ENCODE measurements around the gene RGS3.
"Not testable (repeated sequence)": the region's sequence is repeated elsewhere in the genome, so short reads cannot be mapped to it uniquely, and the experiment has no call there.

RGS3 gene

DNA sequence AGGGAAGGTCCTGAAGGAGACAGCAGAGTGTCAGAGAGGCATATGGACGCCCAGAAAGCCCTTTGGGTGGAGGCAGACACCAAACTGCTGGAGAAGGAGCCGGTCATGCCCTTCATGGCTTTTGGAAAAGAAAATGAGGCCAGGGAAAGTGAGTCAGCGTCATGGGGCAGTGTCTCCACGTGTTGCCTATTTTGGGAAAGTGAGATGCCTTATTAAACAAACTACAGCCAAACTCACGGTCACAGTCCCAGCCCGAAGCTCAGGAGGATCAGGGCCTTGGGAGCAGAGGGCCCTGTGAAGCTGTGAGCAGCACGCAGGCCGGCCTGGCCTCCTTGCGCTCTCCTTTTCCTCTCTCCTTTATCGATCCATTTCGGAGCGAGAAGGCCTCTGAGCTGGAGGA, 25.0 kb downstream of the RGS3 start:
- DNase-seq (ENCODE audit: low spot score) = no peak

DNA sequence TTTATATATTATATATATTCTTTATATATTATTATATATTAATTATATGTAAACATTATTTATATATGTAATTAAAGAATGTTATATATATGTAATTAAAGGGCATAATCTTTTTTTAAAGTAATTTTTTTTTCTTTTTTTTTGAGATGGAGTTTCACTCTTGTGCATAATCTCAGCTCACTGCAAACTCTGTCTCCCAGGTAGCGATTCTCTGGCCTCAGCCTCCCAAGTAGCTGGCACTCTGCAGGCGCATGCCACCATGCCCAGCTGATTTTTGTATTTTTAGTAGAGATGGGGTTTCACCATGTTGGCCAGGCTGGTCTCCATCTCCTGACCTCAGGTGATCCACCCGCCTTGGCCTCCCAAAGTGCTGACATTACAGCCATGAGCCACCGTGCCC, 27.6 kb downstream of the RGS3 start:
- DNase-seq (ENCODE audit: low spot score) = not testable (repeated sequence)

DNA sequence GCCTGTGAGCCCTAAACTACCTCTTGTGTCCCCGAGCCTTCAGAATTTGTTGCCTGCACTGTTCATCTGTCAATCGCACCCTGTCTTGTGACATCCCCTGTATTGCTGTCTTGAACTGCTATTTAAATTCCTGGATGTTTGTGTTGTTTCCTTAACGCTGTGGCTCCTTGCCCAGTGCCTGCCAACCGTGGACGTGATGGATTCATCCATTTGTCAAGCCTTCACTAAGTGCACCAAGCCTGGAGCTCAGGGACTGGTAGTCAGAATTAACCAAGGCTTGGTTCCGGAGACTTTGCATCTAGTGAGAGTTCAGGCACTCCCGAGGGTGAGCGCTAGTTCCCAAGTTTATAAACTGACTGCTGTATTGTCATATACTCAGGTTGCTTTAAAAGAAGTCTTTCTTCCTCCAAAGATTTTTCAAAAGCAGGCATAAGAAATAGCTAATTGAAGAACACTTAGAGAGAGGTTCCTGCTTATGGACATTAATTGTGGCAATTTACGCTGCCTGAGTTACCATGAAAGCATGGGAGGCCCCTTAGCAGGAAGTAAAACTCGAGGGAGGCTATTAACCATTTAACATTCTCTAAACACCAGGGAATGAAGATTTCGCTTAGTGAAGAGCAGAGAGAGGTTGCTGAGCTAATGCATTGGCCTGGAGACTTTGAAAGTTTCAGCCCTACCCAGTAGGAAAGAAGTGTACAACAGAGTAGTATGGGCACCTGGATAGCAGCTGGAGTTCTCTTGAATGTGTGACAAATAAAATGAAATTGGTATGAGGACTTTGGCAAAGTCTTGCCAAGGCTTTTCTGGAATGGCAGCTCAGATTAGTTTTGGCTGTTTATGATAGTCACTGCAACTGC, 29.0 kb downstream of the RGS3 start:
- no peak for DNase-seq (ENCODE audit: low spot score)

DNA sequence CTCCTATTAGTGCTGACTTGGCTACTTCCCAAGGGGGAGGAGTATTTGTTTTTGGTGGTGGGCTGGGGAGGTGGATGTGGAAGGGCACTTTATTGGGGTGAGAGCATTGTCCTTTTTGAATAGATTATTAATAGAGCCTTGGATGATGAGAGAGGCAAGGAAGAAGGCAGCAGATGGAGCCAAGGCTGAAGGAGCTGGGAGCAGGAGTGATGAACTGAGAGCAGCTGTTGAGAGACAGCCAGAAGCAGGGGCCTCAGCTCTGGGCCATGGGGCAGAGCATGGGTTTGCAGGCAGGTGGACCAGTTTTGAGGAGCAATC, 29.6 kb downstream of the RGS3 start:
- no peak for DNase-seq (ENCODE audit: low spot score)

DNA sequence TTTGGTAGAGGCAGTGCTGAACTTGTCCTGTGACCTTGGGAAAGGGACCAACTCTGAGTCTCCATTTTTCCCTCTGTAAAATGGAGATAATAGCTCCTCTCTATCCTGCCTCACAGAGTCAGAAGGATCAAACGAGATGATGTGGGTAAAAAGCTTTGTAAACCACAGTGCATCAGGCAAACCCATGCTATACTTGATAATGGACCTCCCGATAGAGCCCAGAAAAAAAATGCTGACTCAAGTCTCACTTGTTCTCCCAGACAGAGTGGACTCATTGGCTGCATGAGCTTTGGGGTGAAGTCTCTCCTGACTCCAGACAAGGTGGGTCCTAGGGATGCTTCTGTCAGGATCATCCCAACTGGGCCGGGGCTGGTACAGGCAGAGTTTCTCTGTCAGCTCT, 32.0 kb downstream of the RGS3 start:
- no peak for DNase-seq (ENCODE audit: low spot score)

DNA sequence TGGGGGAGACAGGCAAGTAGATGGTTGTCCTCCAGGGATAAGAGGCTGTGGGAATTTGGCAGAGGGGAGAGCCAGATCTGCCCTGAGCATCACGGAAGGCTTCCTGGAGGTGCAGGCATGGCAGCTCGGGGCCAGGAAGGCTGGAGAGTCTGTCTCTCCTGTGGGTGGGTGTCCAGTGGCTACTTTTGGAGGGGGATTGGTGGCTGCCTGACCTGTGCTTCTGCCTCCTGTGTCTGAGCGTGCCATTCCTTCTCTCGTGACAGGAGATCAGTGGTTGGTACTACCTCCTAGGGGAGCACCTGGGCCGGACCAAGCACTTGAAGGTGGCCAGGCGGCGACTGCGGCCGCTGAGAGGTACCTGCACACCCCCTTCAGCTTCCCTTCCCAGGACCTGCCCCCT, 33.5 kb downstream of the RGS3 start:
- no peak for DNase-seq (ENCODE audit: low spot score)

DNA sequence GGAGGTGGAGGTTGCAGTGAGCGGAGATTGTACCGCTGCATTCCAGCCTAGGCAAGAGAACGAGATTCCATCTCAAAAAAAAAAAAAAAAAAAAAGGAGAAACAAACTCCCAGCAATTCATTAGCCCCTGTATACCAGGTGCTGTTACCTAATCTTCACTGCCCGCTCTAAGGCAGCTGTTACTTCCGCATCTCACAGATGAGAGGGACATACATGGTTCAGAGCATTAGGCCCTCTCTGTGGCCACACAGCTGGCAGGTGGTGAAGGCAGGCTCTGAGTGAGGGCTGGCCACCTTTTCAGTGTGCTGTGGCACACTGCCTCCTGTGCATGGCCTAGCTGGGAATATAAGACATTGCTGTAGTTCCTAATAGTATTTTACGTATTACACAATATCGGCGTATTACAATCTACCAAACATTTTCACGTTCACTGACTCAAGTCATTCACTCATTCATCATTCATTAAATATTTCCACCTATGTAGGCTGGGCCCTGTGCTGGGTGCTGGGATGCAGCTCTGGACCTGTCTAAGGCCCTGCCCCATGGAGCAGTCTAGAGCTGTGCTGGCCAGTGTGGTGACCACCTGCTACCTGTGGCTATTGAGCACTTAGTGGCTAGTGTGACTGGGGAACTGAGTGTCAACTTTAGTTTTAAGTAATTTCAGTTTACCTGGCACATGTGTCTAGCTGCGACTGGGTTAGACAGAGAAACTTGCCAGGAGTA, 35.8 kb downstream of the RGS3 start:
- DNase-seq (ENCODE audit: low spot score) = no peak

DNA sequence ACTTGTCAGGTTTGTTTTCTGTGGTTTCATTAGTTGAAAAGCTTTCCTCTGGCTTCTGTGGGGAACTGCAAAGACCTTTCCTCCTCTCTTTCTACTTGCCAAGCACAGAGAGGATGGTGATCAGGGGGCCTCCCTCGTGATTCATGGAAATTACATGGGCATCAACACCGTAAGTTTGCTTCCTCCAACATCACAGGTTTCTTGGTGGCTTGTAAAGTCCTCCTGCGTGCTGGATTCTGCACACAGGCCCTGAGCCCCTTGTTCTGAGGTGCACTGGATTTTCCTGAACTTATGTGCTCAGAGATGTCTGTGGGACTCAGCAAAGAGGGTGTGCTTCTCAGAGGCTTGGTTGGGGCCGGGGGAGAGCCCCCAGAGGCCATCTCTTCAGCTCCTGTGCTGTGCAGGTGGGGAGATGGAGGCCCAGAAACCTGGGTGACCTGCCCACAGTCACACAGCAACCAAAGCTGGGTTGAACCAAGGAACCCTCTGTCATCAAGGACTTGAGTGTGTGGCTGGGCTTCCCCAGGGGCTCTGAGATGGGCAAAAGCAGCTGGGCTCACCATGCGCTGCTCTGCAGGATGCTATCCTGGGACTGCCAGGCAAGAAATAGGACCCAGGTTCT, 36.5 kb downstream of the RGS3 start:
- no peak for DNase-seq (ENCODE audit: low spot score)

DNA sequence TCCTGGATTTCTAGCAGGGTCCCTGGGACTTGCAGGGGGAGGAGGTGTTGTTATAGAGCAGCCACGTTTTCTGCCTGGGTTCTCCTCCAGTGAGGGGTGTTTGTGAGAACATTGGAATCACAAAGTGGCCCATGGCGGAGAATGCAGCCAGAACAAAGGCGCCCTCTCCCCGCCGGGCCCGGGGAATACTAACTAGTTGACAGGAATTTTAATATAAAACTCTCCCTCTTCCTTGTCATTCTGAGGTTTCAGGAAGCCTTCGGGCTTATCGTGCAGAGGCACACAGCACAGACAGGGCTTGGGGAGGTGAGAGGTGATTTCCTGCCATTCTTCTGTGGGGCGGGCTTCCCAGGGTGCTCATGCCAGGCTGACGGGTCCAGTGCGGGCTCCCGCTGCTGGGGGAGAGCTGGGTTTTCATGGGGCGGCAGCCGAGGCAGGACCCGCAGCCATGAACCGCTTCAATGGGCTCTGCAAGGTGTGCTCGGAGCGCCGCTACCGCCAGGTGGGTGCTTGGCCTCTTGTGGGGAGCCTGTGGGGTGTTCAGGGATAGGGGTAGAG, 37.7 kb downstream of the RGS3 start:
- no peak for DNase-seq (ENCODE audit: low spot score)

DNA sequence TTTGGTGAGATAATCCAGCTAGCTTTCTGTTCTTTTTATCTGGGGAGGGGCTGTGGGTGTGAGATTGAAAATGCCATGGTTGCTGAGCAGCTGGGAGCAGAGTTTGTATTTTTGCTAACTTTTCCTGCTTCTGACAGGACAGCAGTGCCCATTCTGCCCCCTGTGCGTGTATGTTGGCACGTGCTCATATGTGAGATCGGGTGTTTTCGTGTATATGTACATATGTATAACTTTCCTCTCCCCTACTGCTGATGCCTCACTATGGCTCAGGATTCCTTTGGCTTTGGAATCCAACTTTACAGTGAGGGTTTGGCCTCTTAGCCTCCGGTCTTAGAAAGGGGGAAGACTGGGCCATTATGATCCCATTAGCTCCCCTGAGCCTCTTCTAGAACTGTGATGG, 38.3 kb downstream of the RGS3 start:
- no peak for DNase-seq (ENCODE audit: low spot score)

DNA sequence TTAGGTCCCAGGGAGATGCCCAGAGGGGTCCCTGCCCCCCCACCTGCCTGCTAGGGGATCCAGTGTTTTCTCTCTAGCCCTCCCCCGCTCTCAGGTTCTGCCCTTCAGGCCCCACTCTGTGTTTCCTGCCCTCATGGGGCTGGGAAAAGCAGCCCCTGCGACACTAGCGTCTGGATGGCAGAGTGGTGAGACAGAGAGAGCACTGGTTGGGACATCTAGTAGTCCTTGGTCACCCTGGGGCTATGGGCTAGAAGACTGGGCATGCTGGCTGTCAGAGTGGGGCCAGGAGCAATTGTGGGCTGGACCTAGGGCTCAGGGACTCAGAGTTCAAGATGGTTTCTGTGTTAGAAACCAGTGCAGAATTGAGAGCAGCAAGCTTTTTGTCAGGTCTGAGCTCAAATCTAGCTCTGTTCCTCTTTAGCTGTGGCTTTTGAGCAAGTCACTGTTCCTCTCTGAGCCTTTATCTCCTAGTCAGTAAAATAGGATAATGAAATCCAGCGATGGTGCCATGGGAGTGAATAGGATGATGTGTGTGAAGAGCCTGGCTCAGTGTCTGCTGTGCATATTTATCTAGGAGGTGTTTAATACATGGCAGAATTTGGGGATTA, 39.0 kb downstream of the RGS3 start:
- DNase-seq (ENCODE audit: low spot score) = no peak

DNA sequence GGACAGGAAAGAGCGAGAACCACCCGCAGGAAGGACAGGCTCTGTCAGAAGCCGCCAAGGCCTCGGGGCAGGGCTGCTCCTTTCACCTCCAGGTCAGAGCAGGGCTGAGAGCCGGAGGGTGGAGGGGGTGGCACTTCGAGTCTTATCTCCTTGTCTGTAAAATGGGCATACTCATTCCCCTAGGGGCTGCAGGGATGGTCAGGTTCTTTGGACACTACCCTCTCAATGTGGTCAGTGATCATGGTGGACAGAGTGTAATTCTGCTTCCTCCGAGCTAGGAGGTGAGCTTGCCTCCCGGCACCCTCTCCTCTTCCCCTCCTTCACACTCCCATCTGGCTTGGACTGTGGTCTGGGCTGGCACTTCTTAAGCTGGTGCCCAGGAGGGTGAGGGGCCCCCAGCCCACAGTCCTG, 39.6 kb downstream of the RGS3 start:
- no peak for DNase-seq (ENCODE audit: low spot score)

DNA sequence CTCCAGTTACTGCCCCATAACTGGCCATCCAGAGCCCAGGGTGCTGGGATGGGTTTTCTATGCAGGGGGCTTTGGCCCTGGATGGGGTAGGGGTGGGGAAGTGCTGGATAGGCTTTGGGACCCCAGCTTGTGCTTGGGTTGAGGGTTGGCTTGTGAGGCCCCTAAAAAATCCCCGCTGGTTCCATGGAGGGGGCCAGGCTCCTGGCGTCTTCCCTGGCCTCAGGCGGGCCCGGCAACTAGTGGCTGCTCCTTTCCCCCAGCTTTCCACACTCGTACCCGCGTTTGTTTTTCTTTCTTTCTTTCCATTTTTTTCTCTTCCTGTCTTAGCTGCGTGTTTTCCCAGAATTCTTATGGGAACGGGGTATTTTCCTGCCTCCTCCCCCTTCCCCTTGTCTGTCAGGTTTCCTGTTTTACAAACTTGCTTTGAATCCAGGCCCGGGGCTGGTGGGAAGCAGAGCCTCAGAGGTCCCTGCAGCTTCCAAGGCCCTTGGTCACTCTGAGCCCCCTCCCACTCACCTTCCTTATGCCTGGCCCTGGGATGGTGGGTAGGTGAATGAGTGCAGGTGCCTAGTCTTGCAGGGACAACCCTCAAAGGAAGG, 40.2 kb downstream of the RGS3 start:
- DNase-seq (ENCODE audit: low spot score) = no peak

DNA sequence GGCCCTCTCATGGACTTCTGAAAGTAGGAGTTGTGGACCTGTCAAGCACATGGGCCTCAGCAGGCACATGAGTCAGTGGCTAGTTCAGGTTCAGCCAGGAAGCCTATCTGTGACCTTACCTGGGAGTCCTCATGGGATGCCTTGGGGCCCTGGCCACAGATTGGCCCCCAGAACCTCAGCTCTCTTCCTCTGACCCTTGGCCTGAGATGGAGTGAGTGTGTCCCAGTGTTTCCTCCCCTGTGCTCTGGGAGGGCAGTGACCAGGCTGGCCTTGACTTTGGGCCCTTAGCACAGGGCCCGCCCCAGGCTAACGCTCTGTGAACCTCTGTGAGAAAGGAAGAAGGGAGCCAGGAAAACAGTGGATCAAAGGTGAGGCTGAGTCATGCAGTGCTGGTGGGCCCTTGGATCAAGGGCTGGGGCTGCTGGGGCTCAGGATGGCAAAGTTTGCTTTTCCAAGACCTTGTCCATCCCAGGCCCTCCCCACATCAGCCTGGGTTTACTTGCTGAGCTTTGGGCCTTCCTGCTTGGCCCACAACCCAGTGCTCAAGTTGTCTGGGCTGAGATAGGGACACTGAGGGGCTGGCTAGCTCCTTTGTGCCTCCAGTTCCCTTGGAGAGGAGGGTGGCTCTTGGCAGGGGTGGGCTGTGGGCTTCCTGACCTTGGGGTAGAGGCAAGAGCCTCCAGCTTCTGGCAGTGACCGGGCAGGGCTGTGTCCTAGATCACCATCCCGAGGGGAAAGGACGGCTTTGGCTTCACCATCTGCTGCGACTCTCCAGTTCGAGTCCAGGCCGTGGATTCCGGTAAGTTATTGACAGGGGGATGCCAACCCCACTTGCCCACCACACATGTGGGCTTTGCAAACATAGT, 41.4 kb downstream of the RGS3 start:
- no peak for DNase-seq (ENCODE audit: low spot score)

DNA sequence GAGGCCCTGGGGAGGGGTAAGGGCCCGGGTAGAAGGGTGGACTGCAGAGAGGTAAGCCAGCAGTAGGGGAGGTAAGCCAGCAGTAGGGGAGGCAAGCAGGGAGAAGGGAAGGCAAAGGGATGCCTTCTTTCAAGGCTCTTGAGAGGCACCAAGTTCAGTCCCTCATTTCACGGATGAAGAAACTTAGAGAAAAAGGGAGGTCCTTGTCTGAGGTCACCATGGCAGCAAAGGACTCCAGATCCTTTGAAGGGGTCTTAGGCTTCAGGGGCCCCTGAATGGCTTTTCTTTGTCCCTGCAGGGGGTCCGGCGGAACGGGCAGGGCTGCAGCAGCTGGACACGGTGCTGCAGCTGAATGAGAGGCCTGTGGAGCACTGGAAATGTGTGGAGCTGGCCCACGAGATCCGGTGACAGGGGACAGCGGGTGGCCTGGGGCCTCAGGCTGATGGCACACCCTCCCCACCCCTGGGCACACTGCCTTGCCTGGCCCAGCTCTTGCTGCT, 42.6 kb downstream of the RGS3 start:
- DNase-seq (ENCODE audit: low spot score) = no peak

DNA sequence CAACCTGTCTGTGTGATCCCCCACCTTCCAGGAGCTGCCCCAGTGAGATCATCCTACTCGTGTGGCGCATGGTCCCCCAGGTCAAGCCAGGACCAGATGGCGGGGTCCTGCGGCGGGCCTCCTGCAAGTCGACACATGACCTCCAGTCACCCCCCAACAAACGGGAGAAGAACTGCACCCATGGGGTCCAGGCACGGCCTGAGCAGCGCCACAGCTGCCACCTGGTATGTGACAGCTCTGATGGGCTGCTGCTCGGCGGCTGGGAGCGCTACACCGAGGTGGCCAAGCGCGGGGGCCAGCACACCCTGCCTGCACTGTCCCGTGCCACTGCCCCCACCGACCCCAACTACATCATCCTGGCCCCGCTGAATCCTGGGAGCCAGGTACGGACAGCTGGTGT, 43.7 kb downstream of the RGS3 start:
- DNase-seq (ENCODE audit: low spot score) = no peak

DNA sequence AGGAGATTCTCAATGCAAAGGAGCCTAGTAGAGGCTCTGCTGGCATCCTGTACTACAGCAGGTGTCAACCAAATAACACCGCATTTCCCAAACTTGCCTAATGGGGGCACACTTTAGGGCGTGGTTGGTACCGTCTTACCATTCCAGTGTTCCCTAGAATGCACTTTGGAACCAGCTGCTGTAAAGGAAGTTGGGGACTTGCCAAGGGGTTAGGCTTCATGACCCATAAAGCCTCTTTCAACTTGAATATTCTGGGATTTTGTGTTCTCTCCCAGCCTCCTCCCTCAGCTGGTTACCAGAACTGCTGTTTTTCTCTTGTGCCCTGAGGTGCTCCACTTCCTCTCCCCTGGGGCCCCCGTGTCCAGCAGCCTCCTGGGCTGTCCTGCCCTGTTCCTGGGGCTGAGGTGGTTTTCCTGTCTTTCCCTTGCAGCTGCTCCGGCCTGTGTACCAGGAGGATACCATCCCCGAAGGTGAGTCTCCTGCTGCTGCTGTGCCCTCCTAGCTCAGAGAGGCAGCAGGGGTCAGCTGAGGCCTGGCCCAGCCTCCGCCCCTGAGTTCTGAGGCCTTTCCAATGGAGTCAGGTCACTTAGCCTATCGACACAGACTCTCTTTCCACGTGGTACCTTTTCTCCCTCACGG, 44.7 kb downstream of the RGS3 start:
- DNase-seq (ENCODE audit: low spot score) = no peak

DNA sequence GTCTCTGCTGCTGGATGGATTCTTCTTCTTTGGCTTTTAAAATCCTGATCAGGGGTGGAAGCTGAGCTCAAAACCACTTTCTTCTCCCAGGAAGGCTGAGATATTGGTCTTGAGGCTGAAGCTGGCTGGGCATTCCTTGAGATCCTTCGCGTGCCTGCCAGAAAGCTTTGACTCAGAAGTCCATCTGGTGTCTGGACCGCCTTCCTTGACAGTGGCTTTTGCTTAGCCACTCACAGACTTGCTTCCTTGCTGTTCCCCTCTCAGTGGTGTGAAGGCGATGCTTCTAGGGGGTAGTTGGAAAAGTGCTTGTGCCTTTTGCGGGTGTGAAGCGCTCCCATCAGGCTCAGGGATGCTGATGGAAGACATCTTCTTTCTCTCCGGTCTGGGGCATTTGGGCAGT, 45.9 kb downstream of the RGS3 start:
- DNase-seq (ENCODE audit: low spot score) = no peak

DNA sequence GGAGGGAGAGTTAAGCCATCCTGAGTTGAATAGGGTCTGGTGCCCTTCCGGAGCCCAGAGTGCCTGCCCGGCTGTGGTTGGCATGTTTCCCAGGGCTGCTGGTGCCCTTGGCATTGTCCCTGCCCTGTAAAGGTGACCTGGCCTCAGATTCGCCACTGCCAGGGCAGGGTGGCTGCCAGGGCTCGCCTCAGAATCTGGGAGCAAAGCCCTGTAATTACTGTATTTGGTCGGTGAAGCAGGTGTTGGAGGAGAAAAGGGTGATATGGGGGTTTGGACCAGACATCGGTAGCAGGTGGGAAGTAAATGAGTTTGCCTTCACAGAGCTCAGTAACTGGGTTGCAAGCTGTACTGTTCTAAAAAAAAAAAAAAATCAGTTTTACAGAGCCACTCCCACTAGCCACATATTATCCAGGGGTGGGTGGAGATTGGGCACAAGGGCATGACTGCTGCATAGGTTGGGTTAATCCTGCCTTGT, 47.6 kb downstream of the RGS3 start:
- no peak for DNase-seq (ENCODE audit: low spot score)
